HG03039 (cell line): ENCODE results near the gene EXOC2.

Experiments
- ATAC-seq: cut with Tn5 transposase; IDR thresholded peaks from one replicate; pipeline ENCODE4 v1.9.1; 2021; ENCODE audit warnings: mild to moderate bottlenecking, moderate library complexity; ENCODE audit not compliant: unreplicated experiment

EXOC2 gene

DNA sequence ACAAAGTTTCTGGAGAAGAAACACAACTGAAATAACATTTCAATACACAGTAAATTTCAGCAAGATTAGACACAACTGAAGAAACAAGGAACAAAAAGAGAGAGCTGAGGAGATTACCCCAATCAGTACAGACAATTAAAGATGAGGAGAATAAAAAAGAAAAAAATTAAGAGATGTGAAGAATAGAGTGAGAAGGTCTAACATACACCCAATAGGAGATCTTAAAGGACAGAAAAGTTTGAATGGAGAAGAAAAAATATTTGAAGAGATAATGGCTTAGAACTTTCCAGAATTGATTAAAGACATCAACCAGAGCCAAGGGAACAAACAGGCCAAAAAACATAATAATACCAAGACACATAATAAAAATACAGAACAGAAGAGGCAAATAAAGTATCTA is 152.4 kb downstream of the EXOC2 start:
- no peak for ATAC-seq

GRCh38 chr6:537114-537513 is 155.8 kb downstream of the EXOC2 start:
- ATAC-seq: no peak

GRCh38 chr6:530425-530824 is 162.5 kb downstream of the EXOC2 start:
- ATAC-seq: no peak

- ATAC-seq: no peak
Measured at GRCh38 chr6:528989-529388, 163.9 kb downstream of the EXOC2 start.

- no peak for ATAC-seq
Measured at GRCh38 chr6:527989-528673, 164.8 kb downstream of the EXOC2 start.

DNA sequence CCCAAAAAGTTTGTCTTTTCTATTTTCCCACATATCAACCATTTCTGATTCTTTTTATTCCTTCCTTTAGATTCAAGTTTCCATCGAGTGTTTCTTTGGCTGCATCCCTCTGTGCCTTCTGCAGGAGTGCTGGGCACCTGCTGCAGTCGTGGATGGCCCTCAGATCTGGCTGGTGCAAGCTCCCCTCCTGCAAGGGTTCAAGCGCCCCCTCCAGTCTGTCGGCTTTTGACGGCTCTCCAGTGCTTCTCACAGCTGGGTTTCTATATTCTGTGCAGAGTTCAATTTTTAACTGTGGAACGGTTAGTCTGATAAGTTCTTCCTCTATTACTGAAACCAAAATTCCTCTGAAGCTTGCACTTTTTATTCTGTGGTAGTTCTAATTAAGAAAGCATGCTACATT is 168.1 kb downstream of the EXOC2 start:
- ATAC-seq: no peak

DNA sequence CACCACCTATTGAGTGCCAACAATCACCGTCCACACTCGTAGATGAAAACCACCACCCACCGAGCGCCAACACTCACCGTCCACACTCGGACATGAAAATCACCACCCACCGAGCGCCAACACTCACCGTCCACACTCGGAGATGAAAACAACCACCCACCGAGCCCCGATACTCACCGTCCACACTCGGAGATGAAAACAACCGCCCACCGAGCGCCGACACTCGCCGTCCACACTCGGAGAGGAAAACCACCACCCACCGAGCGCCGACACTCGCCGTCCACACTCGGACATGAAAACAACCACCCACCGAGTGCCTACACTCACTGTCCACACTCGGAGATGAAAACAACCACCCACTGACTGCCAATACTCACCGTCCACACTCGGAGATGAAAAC is 172.1 kb downstream of the EXOC2 start:
- no peak for ATAC-seq

DNA sequence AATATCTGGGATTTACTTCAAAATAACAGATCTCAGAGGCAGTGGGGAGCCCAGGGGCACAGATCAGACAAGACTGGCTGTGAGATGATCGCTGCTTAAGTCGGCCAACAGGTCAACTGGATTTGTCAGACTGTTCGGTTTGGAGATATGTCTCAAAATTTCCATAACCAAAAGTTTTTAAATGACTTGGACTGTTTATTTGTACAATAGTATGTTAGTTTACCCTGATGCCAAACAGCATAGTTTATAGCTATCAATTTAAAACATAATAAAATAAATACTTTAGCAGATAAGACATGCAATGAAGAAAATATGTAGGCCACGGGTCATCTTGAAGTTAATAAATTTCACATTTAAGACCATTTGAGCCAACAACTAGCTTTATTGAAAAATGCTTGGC is 174.7 kb downstream of the EXOC2 start:
- ATAC-seq: no peak

DNA sequence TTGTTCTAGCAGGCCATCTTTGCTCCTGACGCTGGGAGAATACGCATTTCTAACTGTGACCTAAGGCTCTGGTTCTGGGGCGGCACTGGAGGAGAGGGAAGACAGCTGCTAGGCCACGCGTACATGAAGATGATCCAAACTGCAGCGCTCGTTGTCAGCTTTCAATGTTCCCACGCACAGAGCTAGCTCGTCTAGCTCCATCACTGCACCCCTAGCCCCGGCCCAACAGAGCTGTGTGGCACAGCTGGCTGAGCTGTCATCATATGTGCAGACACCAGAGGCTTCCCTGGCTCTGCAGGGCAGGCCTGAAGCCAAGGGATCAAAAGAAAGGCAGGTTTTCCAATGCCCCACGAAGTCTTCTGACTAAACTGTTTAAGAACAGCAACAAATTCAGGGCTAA is 176.7 kb downstream of the EXOC2 start:
- ATAC-seq: no peak

DNA sequence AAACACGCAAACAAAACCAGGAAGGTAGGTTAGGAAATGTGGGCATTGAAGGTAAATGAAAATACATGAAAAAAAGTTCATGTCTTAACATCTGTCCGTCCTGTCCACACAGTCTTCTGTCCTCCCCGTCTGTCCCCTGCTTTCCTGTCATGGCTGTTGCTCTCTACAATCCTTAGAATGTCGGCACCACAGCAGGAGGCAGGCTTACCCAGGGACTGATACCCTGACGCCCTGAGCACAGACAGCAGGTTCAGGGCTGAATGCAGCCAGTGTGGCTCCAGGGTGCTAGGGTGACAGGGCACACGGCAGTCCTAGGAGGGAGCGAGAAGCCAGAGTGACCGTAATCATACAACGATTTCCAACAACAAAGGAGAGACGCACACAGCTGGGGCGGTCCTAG is 177.7 kb downstream of the EXOC2 start:
- no peak for ATAC-seq

- no peak for ATAC-seq
Measured at GRCh38 chr6:514396-514978, 178.5 kb downstream of the EXOC2 start.

DNA sequence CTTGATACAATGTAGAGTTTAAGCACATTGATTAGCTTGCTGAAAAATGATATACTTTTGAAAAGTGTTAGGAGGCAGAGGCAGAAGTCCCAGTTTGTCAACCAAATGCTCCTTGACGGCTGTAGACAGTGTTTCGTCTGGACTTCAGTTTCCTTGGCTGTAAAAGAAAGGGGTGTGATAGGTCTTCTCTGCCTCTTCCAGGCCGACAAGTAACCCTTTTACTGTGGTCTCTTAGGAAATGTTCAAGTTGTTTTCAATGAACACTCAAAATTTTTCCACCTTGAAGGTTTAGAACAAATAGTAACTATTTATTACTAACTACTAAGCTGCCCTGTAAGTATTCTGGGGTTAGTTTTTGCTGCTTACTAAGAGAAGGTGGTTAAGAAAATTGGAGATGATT is 179.0 kb downstream of the EXOC2 start:
- no peak for ATAC-seq

- ATAC-seq: no peak
Measured at GRCh38 chr6:513058-513457, 179.9 kb downstream of the EXOC2 start.

GRCh38 chr6:511488-512137 is 181.3 kb downstream of the EXOC2 start:
- ATAC-seq: no peak

DNA sequence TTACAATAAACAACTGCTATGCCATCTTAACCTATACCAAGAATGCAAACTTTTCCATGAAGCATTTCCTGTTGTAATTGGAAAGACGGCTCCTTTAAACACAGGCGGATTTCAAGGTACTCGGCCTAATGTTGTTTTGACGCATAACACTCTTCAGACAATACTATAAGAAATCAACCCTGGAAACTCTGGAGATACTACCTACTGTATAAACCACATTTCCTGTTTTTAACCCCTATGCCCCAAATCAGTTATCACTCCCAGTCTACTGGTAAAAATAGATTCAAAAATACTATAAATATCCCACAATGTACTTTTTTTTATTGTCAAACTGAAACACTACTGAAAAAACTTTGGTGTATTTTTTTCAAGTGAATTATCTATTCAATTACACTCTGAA is 183.3 kb downstream of the EXOC2 start:
- no peak for ATAC-seq

DNA sequence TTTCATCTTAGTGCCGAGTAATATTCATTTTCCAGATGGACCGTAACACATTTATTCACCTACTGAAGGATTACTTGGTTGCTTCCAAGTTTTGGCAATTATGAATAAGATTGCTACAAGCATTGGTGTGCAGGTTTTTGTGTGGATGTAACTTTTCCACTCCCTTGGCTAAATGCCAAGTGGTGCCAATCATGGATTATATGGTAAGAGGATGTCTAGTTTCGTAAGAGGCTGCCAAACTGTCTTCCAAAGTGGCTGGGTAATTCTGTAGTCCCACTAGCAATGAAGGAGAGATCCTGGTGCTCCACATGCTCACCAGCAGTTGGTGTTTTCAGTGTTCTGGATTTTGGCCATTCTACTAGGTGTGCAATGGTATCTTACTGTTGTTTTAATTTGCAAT is 184.3 kb downstream of the EXOC2 start:
- no peak for ATAC-seq

GRCh38 chr6:508006-508405 is 184.9 kb downstream of the EXOC2 start:
- ATAC-seq: no peak

DNA sequence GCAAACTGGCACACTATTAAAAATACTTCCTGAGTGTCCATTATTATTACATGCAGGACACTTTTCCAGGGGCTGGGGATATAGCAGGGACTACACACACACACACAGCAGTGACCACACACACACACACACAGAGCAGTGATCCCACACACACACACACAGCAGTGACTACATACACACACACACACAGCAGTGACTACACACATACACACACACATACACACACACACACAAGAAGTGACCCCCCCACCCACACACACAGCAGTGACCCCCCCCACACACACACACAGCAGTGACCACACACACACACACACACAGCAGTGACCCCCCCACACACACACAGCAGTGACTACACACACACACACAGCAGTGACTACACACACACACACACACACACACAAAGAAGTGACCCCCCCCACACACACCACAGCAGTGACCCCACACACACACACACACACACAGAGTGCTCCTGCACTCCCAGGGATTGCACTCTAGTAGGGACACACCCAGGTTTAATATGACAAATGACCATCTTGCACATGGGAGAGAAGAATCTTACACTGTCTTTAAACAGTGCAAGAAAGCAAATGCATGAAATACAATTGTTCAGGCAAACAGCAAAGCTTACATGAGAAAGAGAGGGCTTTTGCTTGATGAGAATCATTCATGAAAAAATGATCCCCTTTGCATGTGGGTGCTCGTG is 185.9 kb downstream of the EXOC2 start:
- ATAC-seq: no peak

DNA sequence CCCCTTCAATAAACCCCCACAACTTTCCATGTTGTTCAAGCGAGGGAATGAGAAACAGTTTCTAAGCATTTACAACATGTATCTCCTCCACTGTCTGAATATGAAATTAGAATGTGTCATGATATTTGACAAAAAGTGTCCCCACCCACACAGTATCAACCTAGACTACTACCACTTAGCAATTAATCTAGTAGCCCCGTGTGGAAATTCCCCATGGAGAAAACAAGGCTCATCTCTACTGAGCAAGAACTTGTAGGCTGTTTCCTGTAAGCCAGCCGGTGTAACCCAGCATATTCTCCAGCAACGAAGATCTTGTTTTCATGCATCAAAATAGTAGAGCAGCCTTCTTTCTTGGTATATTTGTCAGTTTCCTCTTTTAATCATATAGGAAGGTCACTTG is 186.4 kb downstream of the EXOC2 start:
- ATAC-seq: no peak

- ATAC-seq: no peak
Measured at GRCh38 chr6:505374-505773, 187.6 kb downstream of the EXOC2 start.

- ATAC-seq: no peak
Measured at GRCh38 chr6:504446-504980, 188.4 kb downstream of the EXOC2 start.
